ENCODE results near the gene GPC4.

GPC4 gene

DNA sequence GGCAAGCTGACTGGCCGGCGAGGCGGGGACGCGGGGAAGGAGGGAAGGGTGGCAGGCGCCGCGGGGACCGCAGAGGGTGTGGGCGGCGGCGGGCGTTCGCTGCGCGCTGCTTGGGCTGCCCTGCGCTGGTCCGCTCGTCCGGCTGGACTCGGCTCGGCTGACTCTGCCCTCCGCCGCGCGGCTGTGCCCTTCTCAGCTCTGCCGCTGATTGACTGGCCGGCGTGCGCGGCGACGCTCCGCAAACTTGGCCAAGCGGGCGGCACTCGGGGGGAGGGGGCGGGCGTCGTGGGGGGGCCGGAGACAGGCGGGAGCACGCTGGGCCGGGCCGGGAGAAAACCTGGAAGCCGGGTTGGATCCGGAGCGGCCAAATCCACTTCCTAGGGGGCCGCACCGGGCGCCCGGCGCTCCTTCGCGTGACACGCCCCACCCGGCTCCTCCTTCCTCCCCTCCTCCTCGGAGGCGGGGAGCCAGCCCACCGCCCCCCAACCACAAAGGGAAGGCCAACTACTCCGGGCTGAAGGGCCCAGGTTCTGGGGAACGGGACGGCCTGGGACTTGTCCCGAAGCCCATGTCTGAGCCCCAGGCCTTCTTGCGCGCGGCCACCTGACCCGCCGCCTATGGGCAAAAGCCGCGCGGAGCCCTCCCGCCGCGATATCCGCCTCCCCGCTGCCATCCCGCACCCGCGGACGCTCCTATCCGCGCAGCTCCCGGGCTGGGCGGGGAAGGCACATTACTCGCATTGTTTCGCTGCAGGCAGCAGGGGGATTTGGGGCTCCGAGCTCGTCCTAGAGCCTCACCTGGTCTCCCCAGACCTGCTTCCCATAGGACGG is at the start of gene GPC4:
Gene GPC4, minus strand, starts transcription at position 214 of the 830 bp plus-strand sequence. CDS start 524 bp downstream, outside the sequence.
- peak; percentile 88 for DNase-seq

DNA sequence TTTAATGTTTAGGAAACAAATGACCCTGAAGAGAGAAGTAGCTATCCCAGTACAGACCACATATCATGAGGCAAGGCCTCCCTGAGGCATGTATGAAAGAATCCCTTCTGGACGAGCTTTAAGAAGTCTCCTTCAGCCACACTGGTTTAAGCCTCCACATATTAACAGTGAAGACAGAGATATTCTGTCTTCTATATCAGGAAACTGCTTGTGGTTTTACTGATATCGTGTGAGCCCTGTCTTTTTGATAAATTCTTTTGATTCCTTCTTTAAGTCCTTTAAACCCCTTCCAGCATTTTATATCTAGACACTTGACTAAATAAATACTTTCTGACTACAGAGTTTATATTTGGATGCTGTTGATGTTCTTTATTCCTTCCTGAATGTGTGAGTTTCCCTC is 45.9 kb upstream of the GPC4 start:
- no peak for DNase-seq

DNA sequence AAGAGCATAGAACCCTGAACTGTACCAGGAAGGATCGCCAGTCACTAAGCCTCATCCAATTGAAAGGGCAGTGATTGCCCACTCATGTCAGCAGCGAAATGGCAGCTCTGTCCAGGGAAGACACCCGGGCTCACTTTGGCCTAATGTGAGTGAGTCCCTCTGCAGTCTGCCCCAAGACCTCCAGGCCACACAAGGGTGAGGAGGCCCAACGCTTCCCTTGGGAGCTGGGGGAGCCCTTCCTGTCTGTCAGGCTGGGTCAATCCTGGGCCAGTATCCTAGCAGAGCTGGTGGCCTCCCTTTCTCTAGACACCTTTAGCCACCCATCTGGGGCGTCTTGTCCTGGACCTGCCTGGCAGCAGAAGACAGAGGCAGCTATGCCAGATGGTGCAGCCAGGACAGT is 39.6 kb upstream of the GPC4 start:
- no peak for DNase-seq

DNA sequence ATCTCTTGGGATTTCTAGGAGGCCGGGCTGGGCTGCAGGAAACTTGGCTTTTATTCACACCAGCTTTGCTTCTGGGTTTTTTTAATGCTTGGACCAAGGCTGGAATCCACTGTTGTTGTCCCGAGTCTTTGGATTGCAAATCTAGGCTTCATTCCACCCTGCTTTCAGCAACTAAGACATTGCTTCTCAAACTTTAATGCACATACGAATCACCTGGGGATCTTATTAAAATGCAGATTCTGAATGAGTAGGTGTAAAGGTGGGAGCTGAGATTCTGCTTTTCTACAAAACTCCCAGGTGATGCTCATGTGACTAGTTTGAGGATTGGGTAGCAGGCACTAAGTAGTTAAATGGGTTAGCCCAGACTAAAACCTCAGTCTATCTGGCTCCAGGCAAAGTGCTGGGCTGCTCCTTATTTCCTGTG is 39.2 kb upstream of the GPC4 start:
- no peak for DNase-seq

DNA sequence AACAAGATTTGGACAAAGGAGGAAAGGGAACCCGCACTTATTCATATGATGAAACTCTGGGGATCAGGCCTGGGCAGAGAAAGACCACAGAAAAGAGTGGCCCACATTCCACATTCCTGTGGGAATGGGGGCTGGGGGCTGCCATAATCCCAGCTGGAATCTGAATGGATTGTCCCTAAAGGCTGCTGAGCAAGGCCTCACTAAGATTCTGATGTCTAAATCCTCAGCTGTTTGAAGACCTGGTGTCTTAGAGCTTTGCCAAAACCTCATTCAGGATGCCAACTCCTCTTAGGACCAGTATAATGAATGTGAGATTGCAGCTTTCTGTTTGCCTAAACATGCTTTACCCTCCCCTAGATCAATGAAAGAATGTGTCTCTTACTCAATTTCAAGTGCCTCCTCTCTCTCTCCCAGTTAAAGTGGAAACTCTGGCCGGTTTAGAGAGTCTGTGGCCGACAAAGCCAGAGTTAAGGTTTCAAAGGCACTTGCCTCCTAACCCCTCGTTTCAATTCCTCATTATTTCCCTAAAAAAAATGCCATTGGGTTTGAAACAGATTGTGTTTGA is 33.3 kb upstream of the GPC4 start:
- DNase-seq: no peak

DNA sequence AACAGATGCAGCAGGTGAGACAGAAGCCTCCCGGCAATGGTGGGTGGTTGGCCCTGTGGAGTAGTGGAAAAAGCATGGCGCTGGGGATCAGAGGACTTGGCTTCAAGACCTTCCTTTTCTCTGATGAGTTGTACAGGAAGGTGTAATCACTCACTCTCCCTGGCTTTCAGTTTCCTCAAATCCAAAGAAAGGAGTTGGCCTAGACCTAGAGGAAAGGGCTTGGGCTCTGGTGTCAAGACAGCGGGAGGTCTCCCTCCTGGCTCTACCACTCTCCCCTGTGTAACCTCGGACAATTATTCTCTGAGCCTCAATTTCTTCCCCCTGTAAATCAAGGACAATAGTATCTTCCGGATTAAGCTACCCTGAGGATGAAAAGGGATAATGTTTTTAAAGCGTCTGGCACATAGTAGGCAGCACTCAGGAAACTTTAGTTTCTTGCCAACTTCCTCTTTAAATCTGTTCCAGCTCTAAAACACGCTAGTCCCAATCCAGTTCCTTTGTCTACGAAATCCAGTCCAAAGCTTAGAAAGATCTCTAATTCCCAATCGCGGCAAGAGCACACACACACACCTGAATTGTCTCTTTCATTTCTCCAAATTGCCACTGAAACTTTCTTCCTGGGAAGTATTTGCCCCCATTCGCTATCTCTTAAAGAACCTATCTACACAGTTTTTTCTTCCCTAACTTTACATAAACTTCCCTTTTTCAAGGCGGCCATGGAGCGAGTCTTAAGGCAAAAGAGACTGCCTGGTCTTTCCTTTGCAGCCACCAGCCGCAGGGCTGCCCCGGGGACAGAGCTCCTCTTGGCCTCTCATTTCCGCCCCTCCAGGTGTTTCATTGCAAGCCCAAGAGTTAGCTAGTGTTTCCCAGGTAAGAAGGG is 29.9 kb upstream of the GPC4 start:
- DNase-seq: peak; percentile 30

DNA sequence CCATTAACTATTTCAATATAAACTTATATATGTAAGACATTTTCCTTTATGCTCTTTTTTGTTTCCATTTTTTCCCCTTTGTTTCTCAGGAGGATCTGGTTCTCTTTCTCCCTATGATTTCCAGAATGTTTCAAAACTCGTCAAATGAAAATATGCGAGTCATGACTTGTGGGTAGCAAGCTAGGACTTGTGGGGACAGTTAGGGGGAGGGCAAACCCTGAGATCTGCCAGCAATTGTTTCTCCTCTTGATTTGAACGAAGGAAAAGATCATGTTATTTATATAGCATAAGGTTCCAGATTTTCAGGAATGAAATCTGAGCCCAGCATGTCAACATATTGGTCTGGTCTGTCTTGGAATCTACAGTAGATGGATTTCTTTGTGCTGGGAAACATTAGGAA is 28.9 kb upstream of the GPC4 start:
- DNase-seq: no peak

DNA sequence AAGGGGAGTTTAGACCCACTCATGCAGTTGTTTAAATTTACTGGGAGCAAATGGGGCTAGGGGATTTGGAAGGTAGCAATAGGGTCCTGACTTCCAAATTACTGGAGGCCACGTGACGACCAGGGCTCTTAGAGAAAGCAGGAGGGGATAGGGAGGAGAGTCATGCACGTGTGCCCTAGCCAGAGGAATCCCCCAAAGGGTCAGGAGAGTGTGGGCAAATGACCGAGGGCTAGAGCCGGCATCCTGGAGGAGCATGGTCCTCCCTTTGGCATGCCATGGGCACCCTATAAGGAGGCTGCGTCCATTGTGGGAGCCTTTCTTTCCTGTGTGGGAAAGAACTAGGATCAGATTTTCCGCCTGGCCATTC is 25.5 kb upstream of the GPC4 start:
- no peak for DNase-seq

DNA sequence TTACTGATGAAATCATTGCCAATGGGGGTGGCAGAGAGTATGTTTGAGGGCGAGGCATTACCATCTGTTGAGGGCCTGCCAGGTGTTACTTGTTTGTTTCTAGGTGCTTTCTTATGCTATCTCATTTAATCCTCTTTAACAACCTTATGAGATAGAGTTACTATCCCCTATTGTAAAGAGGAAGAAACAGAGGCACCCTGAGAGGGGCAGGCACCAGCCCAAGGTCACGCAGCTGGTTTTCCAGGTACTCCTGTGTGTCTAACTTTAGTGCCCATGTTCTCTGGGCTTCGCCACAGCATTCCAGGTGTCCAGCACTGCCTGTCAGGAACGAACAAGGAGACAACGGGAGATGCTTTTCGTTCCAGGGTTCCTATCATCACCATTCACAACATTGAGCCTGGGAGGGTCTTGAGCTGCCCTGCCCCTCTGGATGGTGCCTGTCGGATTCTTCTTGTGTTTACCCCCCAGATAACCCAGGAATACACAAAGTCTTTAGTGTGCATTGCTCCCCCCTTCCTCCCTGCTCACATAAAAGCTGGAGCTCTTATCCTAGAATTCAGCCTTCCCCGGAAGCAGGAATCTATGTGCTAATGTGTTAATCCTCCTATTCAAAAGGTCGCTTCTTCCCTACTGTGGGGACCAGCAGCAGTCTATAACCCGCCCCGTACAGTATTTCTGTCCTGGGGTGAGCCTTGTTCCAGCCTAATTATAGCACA is 24.9 kb upstream of the GPC4 start:
- no peak for DNase-seq

DNA sequence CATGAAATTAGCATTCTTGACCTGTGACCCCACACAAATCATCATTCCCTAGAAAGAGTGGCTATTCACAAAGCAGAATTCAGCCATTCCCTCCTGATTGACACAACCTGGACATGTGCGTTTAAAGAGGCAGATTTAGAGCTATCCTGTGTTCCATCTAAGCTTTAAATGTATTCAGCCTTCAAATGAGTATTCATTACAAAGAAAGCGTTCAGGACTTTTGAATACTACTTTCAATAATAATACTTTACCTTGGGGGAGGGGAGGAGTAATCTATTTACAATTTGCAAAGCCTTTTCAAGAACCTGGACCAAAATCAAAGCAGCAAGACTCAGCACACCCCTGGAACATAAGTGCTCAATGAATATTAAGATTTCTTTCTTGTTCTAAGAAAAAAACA is 22.5 kb upstream of the GPC4 start:
- no peak for DNase-seq

DNA sequence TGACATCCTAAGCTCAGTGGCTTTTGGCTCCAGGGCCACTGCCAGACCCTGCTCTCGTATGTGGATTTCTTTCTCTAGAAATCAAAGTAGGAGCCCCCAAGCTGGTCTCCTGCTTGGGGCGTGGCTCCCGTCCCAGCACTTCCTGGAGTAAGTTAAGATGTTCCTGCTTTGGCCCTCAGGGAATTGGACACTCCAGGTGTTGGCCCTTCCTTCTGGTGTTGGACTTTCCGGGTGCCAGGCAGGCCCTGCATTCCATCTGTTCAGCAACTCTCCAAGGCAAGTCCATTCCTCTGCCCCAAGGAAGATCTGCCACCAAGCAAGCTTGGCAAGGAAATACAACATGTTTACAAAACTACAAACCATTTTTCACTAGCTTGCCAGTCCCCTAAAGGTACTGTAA is 22.1 kb upstream of the GPC4 start:
- DNase-seq: no peak

DNA sequence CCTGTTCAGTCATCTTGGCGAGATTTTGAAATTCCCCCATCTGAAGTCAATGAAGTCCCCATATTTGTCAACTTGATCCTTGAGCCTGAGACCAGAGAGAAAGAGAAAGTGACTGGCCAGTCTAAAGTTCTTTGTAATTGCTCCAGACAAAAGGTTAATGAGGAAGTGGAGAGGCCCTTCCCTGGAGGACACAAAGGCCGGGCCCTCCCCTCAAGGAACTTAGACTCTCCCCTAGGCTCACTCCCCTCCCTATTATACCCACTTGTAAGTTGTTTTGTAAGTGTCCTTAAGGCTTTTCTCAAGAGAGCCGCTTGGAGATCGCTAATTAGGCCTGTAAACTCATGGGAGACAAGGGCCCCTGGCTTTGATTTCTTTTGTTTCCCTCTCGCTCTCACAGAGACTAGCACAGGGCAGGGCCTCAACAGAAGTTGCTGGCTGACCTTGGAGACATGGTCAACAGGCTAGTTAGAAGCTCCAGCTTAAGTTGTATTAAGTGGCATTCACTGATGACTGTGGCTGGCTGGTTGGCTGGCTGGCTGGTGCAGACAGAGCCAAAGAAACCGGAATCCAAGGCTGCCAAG is 20.3 kb upstream of the GPC4 start:
- DNase-seq: no peak

DNA sequence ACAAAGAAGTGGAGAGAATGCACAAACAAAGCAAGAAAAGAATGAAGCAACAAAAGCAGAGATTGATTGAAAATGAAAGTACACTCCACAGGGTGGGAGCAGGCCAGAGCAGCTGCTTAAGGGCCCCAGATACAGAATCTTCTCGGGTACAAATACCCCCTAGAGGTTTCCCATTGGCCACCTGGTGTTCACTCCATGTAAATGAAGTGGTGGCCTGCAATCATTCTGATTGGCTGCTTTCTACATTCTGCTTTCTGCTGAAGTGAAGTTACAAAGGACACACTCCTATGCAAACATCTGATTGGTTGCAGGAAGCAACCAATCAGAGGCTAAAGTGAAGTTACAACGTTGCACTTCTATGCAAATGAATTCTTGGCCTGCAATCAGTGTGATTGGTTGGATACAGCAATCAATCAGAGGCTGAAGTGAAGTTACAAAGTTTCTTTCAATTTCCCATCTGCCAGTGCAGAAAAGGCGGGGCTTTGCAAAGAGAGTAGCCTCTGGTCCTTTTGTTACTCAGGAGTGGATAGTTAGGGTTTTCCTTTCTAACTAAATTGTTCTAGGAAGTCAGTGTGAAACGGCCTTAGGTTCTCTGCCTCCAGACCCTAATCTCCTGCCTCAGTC is 19.0 kb upstream of the GPC4 start:
- no peak for DNase-seq

DNA sequence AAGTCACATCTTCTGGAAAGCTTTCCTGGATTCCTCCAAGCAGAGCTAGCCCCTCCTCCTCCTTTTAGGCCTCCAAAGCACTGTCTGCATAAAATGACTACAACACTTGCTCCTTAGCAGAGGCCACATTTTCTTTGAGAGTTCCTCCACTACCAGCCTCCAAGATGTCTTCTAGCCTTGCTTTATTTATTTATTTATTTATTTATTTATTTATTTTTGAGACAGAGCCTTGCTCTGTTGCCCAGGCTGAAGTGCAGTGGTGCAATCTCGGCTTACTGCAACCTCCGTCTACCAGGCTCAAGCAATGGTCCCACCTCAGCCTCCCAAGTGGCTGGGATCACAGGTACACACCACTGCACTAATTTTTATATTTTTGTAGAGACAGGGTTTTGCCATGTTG is 4.6 kb upstream of the GPC4 start:
- no peak for DNase-seq

DNA sequence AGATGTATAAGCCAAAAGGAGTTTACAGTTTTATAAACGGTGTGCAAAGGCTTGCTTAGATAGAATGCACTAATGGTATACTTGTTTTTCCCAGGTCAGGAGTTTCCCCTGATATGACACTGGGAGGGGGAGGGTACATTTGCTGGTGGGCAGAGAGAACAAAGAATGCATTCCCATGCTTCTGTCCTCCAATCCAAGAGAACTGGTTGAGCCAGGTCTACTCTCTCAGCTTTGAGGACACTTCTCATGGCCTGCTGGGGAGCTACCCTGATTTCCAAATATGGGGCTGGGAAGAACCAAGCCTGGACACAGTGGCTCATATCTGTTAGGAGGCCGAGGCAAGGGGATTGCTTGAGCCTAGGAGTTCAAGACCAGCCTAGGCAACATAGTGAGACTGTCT is 3.3 kb upstream of the GPC4 start:
- no peak for DNase-seq

DNA sequence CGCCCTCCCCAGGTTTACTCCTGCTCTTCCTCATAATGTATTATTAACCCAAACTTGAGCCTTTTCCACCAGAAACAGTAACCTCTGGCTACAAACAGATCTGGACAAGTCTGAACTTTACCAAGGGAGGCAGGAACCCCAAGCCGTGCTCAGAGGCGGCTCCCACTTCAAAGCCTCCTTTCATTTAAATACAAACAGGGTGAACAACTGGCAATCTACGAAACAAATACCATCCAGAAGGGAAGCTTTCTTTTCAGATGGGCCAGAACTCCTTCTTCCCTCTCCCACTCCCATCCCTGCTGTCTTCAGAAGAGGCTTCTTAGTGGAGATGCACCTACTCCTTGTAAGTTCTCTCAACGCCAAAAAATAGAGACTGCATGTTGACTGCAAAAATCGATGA is 2.1 kb upstream of the GPC4 start:
- DNase-seq: no peak

DNA sequence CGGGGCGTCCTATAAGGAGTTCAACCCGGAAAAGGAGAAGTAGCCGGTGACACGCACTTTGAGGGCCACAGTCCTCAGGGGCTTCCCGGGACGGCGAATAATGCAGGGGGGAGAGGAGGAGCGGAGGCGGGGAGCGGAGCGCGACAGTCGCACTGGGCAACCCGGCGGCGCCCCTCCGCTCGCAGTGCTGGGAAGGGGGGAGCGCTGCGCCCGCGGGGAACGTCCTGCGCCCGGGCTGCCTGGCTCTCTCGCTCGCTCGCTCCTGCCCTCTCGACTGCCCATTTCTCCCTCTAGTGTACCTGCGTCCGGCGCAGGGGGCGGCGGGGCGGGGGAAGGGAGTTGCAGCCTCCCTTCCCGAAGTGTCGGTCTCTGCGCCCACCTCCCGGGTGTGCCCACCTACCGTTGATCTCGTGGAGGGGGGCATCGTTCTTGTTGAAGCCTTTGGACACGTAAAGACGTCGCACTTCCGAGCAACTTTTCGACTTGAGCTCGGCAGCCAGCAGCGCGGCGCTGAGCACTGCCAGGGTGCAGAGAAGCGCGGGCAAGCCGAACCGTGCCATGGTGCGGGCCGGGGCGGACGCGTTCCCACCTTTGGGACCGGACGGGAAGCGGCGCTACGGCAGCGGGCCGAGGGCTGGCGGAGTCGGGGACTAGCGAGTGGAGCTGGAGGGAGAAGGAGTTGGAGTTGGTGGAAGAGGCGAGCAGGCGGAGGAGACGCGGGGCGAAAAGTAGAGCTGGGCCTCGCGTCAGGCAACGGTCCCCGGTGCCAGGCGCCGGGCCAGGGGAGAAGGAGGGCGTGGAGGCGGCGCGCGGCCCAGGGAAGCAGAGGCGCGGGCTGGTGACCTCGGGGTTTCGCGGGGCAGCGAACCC is 648 bp downstream of the GPC4 start:
- DNase-seq: peak; percentile 32

DNA sequence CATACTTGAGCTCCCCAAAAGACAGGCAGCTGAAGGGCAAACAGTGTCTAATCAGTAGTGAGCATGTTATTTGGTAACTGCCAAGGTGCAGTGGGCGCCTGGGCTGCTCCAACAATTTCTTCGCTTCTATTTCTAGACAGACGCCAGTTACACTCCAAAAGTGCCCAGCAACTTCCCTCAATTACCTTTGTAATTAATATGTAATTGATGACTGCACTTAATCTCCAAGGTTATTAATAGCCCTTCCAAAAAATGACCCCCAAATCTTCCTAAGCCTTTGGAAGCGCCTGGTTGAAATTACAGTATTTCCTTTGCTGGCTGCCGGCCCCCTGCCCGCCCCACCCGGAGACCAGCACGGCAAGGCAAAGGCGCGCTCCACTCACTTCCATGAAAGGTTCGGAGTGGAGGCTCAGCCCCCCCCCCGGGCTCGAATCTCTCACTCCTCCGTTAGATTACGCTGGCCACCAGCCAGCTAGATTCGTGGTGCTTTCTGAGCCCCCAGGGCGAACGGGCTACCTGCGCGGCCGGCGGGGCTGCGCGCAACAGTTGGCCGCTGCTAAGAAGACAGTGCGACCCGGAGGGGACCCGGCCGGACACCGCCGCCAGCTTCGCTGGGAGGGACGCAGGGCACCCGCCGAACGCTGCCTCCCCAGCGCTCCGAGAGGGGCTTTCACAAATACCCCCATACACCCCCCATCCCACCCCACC is 1.9 kb downstream of the GPC4 start:
- DNase-seq: no peak

DNA sequence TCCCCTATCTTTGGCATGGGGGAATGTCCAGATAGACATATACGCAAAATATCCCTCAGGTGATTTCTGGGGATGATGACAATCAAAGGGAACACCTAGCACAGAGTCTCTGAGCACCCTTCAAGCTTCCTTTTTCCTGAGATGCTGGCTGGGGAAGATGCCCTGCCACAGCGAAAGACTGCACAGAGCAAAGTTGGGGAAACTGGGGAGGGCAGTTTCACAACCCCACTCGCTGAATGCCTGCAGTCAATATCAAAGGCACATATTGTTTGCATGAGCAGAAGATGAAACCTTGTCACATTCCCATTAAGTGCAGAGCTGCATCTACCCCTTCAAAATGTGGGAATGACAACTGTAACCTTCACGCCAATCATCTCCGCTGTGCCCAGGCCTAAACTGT is 2.6 kb downstream of the GPC4 start:
- DNase-seq: no peak

DNA sequence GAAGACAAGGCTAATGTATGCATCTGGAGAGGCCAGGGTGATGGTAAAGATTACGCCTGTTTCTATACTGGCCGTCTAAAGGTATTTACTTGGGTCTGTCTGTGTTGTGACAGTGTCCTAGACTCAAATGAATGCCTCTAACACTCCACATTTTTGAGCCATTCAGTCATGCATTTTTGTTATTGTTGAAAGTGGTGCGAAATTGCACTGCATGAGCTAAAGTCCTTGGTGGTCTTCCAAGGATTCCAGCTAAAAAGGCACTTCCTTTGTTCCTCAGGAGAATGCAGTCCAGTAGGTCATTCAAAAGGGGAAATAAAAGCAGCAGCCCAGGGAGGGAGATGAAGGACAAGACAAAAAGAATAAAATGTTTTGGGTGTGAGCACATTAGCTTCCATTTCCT is 3.0 kb downstream of the GPC4 start:
- no peak for DNase-seq

DNA sequence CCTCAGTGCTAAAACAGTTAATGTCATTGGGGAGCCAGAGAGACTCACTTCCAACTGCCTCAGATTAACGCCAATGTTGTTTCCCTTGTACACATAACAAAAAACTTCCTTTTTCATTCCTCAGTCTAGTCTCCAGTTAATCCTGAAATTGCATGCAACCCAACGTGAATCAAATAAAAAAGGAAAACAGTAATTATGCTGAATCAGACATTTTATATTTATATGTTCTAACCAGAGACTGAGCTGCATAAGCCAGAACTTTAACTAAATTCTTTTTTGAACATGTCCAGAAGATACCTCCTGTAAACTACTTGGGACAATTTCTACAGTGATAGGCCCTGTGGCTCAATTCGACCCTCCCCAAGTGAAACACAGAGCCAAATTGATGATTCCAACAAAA is 4.7 kb downstream of the GPC4 start:
- no peak for DNase-seq
